ENCODE data around the gene RNF224. TPM values are rescaled to one million over a fixed set of nuclear protein-coding genes. Genes with fewer than 3 reads are reported as not detected.

Gene RNF224
- total RNA-seq, 1 donor = 0.09 TPM

DNA sequence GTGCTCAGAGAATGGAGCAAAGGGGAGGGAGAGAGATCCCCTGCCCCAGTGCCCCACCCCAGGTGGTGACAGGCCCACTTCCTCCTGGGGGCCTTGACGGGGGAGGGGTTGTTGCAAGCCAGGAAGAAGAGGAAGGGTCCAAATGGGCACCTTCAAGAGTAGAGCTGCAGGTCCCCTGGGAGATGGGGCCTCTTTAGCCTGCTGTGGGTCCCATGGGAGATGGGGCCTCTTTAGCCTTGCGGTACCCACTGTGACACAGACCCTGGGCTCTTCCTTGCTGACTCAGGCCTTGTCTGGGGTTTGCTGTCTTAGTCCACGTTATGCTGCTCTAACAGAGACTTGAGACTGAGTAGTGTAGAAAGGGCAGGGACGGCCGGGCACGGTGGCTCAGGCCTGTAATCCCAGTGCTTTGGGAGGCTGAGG lies 40.6 kb downstream of the RNF224 start:
- TF ChIP-seq, protein P1, sequence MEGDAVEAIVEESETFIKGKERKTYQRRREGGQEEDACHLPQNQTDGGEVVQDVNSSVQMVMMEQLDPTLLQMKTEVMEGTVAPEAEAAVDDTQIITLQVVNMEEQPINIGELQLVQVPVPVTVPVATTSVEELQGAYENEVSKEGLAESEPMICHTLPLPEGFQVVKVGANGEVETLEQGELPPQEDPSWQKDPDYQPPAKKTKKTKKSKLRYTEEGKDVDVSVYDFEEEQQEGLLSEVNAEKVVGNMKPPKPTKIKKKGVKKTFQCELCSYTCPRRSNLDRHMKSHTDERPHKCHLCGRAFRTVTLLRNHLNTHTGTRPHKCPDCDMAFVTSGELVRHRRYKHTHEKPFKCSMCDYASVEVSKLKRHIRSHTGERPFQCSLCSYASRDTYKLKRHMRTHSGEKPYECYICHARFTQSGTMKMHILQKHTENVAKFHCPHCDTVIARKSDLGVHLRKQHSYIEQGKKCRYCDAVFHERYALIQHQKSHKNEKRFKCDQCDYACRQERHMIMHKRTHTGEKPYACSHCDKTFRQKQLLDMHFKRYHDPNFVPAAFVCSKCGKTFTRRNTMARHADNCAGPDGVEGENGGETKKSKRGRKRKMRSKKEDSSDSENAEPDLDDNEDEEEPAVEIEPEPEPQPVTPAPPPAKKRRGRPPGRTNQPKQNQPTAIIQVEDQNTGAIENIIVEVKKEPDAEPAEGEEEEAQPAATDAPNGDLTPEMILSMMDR (IDR thresholded peaks at IDR 0.05; ENCODE audit: insufficient read depth, low read length) = no peak
- no peak for DNase-seq (ENCODE audit: low read depth)
- no peak overlapping the region for H3K4me3 ChIP-seq (ENCODE audit: low read depth, low read length)

DNA sequence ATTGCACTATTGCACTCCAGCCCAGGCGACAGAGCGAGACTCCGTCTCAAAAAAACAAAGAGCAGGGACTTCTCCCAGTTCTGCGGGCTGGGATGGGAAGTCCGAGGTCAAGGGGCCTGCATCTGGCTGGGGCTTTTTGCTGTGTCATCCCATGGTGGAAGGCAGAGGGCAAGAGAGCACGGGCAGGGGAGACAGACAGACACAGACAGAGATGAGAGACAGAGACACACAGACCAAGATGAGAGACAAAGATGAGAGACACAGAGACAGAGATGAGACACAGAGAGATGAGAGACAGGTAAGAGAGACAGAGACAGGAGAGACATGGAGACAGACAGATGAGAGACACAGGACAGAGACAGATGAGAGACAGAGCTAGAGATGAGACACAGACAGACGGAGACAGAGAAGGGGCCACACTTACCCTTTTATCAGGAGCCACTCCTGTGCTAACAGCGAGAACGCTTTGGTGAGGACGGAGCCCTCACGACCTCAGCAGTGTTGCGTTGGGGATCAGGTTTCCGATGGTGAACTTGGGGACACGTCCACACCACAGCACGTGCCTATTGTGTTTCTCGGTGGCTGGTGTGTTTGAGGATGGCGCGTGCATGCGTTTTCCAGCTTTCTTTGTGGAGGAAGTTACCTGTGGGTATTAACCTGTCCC lies 41.4 kb downstream of the RNF224 start:
- no peak overlapping the region for H3K4me3 ChIP-seq (ENCODE audit: low read depth, low read length)
- DNase-seq (ENCODE audit: low read depth) = no peak
- TF ChIP-seq, protein P1 (IDR thresholded peaks at IDR 0.05; ENCODE audit: insufficient read depth, low read length) = no peak

DNA sequence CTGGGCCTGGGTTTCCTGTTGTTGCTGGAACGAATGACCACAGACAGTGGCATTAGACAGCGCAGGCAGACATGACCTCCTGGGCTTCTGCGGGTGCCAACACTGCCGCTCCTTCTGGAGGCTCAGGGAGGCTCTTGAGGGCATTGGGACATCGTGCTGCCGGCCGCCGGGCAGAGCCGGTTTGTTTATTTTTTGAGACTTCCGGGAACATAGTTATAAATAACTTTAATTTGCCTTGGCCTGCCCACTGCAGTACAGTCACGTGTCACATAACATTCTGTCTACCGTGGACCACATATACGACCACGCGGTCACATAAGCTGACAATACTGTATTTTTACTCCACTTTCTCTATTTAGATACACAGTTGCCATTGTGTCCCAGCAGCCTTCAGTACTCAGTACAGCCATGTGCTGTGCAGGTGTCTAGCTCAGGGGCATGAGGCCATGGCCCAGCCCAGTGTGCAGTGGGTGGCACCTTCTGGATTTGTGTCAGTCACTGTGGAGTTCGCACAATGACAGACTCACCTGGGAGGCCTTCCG lies 42.0 kb downstream of the RNF224 start:
- DNase-seq (ENCODE audit: low read depth) = no peak
- no peak overlapping the region for H3K4me3 ChIP-seq (ENCODE audit: low read depth, low read length)
- TF ChIP-seq, protein P1 (IDR thresholded peaks at IDR 0.05; ENCODE audit: insufficient read depth, low read length) = no peak

DNA sequence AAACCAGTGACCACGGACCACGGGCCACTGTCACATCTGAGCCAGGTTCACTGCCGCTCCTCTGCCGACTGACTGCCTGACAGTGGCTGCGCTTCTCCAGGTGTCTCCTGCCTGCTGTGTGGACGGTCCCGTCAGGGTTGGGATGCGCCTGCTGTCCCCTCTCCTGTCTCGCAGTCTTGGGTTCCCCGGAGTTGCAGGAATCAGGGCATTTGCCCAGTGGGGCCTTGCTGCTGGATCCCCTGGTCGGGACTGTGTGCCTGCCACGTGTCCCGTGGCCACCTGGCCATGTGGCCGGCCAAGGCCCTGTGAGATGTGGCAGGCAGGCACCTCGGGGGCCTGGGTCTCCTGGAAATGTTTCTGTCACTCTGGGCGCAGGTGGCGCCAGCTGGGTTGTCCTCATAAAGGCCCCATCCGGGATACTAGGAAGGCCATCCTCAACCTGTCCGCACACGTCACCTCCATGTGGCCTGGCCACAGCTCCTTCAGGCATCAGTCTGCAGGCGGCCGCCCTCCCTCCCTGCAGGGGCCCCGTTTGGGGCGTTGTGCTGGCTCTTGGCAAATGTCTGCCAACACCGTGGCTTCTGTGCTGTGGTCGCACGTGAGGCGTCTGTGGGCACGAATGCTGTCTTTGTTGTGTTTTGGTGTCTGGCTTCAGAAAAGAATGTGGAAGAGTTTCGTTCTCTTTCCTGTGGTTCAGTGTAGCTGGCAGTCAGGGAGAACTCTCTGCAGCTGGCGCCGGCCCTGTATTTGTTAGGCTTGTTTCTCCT lies 43.8 kb downstream of the RNF224 start:
- H3K4me3 ChIP-seq (ENCODE audit: low read depth, low read length) = no peak overlapping the region
- DNase-seq (ENCODE audit: low read depth) = no peak
- TF ChIP-seq, protein P1 (IDR thresholded peaks at IDR 0.05; ENCODE audit: insufficient read depth, low read length) = no peak

DNA sequence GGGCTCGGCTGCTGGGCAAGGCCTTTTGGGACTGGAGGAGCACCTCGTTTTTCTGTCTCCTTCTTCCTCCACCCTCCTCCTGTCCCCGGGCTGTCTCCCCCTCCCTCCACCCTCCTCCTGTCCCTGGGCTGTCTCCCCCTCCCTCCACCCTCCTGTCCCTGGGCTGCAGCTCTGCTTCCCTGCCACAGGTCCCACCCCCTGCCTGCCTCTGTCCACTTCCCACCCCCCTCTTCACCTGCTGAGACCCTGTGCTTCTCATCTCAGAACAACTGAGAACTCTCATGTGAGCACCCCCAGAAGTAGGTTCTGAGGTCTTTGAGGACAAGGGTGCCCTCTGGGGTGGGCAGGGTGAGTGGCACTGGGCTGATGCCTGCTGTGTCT lies 44.4 kb downstream of the RNF224 start:
- H3K4me3 ChIP-seq (ENCODE audit: low read depth, low read length) = no peak overlapping the region
- DNase-seq (ENCODE audit: low read depth) = no peak
- TF ChIP-seq, protein P1 (IDR thresholded peaks at IDR 0.05; ENCODE audit: insufficient read depth, low read length) = no peak

DNA sequence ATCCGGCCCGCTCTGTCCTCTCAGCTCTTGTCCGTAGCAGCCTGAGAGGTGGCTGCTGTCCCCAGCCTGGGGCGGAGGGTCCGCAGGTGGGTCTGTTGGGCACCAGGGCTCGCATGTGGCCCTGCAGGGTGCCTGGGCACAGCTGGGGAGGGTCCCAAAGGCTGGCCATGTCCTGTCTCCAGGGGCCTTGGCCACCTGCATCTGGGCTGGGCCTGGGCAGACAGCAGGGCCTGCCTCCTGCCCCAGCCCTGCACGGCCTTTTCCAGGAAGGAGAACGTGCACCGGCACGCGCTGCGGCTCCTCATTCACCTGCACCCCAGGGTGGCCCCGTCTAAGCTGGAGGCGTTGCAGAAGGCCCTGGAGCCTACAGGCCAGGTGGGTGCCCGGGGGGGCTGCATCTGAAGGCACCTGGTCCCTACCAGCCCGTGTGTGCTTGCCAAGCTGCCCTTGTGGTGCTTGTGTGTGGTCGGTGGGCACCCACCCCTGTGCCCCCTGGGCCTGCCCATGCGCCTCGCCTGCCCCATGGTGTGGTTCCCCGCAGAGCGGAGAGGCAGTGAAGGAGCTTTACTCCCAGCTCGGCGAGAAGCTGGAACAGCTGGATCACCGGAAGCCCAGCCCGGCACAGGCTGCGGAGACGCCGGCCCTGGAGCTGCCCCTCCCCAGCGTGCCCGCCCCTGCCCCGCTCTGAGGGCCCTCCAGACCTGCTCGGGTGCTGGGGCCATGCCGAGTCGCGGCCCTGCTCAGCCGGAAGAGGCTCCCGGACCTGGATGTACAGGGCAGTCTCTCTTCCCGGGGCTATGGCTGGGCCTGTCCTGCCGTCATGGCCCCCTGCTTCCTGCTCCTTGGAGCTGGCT lies 45.2 kb downstream of the RNF224 start:
- no peak overlapping the region for H3K4me3 ChIP-seq (ENCODE audit: low read depth, low read length)
- DNase-seq (ENCODE audit: low read depth) = no peak
- TF ChIP-seq, protein P1 (IDR thresholded peaks at IDR 0.05; ENCODE audit: insufficient read depth, low read length) = no peak

All from fibroblast of the aortic adventitia (primary cell).